Amygdala (tissue), 56 donors: ENCODE results near the gene CA10.

Source experiments
- DNase-seq, 56 donors: peaks; one replicate each; lab custom pipeline; 2025; lab: John Stamatoyannopoulos, UW

Gene CA10

DNA sequence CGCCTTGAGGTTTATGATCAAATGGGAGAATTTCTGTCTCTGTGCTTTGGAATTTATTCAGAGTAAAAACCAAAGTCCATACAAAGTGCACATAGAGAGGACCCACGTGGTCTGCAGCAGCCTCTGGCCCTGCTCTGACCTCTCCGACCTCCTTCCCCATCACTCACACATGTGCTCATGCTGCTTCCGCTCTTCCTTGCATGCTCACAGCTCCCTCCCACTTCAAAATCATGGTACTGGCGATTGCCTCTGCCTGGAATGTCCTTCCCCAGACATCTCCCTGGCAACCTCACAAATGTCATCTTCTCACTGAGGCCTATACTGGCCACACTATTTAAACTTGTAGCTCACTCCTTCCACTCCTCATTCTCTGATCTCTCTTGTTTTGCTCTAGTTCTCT lies 418.0 kb downstream of the CA10 start:
- no peak for DNase-seq

DNA sequence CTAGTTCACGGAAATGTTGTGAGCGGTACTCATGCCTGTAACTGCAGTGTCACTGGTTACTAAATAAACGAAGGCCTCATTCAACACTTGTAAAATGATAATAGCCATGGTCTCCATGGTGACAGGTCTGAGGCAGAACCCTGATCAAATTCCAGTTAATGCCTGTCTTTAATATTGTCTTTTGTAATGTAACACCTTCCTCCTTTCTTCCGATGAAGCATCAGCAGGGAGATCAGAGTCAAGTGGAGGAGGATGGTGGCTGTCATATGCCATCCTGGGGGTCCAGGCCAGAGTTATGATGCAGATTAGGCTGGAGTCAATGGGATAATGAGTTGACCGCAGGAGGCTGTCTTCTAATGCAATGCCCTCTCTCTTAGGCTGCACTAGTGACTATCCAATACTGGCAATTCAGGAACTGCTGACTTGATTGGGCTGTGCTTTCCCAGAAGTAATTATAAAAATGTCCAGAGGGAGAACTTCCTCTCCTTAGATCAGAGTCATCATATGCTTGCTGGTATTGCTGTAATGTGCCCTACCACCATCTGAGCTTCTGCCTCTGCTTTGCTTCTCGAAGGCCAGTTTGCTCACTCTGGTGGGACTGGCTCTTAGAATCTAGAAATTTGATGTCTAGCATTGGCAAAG lies 419.1 kb downstream of the CA10 start:
- no peak for DNase-seq

DNA sequence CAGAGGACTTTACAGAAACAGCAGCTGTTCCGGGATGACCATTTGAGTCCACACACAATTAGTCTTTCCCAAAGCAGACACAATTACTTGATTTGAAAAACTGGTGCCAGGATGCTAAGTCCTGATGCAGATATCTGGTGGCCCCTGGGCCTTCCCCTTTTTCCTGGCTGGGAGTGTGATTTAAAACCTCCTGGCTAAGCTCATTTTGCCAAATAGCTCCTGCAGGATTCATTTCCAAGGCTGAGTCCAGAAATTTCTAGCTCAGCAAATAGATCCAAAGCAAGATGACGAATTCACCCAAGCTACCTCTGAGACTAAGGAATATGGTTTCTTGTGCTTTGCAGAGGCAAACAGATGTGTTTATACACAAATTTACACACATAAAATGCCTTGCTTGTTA lies 422.2 kb downstream of the CA10 start:
- no peak for DNase-seq

DNA sequence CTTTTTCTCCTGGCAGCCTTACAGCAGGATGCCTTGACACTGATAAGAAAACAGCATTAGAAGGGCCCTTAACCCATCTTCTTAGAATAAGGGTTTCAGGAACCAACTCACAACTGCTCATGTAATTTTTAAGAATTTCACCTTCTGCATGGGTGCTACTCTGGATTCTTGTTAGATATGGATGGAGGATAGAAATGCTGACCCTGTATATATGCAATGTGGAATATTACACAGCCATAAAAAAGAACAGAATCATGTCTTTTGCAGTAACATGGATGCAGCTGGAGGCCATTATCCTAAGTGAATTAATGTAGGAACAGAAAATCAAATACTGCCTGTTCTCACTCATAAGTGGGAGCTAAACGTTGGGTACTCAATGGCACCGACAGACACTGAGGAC lies 423.5 kb downstream of the CA10 start:
- no peak for DNase-seq

DNA sequence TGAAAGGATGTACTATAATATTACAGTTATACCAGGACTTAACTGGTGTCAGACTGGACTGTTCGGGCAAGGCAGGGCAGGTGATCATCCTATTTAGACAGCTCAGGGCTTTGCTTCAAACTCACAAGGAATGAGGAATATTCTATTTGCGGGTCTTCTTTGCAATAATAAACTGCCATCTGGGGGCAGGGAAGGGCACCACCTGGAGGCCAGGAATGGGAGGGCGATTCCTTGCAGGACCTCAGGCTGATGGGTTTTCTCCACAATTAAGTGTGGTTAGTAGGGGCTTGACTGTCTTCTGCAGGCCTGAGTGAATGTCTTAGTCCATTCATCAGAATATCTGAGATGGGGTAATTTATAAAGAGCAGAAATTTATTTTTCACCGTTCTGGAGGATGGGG lies 424.1 kb downstream of the CA10 start:
- DNase-seq: no peak

DNA sequence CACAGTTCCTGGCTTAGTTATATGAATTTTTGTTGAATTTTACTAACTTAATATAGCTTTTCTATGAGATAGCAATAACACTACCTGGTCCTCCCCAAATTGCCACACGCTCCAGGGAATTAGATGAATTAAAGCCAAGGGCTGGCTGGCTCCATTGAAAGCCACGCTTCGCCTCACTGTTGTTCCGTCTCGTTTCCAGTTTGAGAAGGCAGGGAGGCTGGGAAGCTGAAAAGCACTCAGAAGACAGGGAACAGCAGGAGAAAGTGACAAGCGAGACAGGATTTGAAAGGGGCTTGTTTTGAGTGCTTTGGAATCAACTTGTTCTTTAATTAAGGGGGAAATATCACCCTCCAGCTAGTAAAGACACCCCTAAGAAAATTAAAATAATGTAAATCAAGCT lies 425.3 kb downstream of the CA10 start:
- DNase-seq: peak in 1 of 56 donors; percentile 6

DNA sequence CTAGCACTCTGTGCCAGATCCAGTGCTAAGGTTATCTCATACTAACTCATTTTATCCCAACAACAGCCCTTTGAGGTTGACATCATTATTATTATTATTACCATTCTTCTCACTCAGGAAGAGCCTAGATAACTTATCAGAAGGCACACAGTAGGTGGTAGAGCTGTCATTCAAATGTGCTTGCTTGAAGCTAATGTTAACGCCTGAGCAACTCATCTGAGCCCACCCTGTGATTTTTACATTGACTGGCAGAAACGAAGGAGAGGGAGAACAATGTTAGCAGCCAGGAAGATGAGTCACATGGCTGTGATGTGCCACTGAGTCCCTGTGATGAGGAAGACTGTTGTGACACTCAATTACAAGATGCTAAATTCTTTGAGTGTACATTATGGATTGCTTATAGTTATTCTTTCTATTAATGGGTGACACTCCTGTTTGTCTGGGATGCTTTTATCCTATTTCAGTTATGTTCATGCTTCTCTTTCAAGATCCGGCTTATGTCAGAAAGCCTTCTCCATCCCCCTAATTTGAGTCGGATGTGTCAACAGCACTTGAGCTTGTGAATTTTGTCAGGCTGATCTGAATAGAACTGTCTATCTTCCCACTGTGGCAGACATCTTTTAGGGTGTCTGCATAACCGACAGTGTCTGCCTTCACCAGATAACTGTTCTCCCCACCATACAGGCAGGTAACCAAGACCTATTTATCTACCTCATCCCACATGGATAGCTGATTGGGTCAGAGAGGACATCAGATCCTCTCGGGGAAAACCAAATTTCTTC lies 426.4 kb downstream of the CA10 start:
- DNase-seq: no peak

DNA sequence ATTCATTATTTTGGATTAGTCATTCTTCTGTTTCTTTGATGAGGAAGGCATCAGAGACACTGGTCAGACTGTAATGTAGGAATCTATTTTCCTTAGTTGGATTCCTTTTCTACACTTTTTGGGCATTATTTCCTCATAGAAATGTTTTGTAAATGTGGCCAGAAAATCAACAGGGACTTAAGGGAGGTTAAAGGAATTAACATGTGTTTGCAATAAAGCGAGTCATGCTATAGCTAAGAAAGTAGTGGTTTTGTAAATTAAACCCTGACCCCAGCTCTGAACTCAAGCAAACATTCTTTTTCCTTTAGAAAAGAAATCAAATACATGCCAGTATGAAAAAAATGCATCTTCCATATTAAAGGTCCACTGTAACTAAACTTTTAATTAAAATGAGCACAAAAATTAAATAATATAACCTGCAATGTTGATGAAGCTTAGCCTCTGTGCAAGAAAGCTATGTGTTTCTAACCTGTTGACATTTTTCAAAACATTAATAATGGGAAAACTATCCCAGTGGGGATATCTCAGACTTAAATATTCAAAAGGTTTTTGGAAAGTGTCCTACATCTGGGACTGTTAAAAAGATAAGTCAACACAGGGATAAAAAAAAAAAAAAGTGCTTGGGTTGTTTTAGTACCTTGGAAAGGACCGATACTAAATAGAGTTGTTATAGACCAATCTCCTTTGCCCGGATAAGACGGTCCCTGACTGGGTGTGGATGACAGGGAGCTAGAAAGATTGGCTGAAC lies 428.0 kb downstream of the CA10 start:
- DNase-seq: no peak

DNA sequence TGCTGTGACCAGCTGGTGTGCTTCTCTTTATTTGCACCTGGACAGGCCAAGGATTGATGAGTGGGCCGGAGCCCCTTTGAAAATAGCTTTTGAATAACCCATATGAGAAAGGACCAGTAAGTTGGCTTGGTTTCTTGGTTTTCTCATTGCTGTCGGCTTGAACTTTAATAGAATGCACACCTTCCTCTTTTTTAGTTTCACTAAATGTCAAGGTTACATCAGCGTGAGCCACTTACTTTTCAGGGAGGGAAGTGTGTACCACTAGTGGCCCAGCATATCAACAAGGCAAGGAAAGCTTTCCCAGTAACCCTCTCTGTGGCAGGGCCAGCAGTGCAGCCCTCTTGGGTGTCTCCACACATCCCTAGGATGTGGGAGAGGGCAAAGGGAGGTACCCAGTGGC lies 433.3 kb downstream of the CA10 start:
- no peak for DNase-seq

DNA sequence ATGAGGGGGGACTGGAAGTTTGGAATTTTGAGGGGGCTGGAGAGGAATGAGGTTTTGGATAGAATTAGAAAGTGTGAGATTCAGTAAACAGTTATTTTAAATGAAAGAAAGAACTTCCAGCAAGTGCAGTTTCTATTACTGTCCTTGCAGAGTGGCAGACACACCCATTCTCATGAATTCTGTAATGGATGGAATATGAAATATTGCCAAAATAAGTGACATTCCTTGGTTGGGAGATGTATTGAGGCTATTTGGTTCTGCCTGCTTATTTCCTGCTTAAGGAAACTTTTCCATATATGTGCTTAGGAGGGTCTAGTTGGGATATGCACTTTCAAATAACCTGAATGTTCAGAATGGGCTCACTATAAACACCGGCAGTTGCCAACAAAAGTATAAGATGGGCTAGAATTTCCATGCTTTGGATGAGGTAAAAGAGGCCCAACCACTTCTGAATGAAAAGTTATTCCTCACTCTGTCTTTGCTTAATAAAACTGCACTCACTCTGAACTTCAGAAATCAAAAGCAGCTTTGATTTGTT lies 434.4 kb downstream of the CA10 start:
- DNase-seq: no peak

DNA sequence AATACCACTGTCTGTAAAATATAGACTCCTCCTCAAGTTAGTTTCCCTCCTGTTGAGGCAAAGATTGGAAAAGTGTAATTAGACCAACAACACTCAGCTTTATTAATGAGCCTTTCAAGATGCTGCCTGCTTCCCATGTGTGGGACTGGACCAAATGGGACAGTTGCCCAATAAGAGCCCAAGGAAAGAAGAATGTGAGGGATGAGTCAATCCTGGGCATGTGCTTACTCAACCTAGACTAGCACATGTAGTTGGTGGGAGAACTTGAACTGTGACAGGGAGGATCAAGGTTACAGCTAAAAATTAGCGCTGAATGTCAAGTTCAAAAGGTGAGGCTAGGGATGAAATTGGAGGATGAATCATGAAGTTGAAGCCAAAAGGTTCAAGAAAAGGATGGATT lies 435.5 kb downstream of the CA10 start:
- DNase-seq: no peak

DNA sequence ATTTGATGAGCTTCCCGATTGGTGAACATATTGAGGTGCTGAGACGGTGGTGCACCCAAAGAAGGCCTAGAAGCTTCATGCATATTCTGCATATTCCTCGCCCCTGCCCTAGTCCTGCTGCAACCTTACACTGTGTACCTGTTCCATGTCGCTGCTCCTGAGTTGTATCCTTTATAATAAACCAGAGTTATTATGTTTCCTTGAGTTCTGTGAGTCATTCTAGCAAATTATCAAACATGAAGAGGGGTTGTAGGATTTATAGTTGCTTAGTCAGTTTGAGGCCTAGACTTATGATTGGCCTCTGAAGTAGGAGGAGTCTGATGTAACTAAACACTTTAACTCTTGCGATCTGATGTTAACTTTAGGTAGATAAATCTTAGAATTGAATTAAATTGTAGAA lies 436.8 kb downstream of the CA10 start:
- DNase-seq: no peak

DNA sequence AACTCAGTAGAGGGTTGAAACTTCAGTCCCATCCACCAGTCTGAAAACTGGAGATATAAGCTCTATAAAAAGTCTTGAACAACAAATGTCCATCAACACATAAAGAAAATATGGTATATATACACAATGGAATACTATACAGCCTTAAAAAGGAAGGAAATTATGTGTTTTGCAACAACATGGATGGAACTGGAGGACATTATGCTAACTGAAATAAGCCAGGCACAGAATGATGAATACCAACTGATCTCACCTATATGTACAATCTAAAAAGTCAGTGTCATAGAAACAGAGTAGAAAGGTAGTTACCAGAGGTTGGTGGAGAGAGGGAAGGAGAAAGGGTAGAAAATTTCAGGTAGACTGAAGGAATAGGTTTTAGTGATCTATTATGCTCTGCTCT lies 438.1 kb downstream of the CA10 start:
- DNase-seq: no peak

DNA sequence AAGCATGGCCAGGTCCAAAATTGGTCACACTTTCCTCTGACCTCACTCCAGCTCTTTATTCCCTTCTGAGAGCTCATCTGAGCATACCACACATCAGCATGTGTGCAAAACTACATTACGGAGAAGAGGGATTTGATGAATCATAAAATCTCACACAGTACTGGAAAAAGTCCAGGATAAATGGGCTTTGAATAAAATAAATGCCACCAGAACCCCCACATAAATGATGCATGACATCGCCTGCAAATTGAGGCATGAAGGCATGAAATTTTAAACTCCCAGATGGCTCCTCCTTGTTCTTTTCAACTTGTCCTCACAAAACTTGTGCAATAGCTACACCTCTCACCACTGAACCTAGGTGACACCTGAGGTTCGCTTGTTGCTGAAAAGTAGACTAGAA lies 439.5 kb downstream of the CA10 start:
- no peak for DNase-seq

DNA sequence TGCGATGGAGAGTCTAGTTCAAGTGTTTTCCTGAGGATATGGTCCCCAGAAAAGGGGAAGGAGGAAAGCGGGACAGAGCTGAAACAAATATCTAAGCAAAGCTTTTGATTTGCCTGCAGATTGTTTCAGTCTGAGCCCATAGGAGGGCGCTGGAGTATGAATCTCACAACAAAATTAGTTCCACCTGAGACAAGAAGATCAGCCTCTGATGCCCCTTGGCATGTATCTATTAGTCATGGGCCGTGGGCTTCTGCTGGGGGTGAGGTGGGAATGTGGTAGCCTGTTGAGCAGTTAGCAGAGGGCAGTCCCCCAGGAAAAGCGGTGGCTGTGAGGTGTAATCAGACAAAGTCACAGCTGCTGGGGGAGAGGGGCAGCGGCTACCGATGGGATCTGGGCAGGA lies 446.9 kb downstream of the CA10 start:
- DNase-seq: no peak

DNA sequence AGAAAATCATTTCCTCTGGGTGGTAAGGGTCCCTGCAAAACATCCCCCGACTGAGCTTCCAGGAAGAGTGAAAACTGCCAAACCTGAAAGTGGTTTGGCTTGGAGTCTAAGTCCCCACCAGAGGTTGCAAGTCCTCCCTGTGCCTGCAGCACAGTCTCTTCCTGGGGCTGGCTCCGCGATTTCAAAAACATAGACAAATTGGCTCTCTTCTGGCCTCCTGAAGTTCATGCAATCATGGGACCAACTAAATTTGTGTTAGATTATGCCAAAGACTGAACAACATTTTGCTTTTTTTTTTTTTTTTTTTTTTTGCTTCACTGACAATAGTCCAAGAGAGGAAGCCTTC lies 447.9 kb downstream of the CA10 start:
- DNase-seq: no peak

DNA sequence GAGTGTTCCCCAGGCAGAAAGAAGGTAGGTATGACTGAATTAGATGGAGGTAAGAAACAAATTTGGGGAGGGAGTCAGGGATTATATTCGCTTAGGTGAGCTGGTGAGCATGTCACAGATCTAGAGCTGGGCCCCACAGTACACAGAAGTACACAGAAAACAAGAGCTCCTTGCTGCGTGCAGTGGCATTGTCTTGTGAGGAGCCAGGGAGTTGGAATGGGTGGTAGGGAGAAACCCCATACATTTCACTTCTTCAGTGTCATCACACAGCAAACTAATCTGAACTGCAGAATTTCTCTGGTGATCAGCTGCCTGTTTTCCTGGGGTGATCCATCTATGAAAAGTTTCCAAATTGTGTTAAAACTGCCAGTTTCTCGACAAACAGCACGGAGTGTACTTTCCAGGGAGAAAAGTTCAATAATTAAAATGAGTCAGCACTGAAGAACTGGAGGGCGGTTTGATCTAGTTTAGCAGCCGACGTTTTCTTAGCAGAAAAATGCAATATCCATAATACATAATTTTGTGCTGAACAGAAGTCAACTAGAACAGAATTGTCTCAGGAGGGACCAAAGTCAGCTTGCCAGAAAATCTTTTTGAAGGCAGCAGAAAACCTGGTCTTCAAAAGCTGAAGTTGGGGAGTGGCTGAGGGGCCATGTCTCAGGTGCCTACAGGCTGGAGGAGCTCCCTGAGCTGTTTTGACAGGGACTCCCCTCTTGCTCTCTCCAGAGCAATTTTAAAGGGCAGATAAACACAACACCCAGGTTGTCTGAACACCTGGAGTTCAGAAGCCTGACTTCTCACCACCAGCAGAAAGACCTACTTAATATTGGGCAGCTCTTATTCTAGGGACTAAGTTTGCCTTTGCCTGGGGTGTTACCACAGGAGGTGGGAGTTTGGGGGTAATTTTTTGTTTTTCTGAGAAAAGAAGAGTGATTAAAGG lies 448.6 kb downstream of the CA10 start:
- peak in 4 of 56 donors; percentile 2 to 45 (median 27) for DNase-seq

DNA sequence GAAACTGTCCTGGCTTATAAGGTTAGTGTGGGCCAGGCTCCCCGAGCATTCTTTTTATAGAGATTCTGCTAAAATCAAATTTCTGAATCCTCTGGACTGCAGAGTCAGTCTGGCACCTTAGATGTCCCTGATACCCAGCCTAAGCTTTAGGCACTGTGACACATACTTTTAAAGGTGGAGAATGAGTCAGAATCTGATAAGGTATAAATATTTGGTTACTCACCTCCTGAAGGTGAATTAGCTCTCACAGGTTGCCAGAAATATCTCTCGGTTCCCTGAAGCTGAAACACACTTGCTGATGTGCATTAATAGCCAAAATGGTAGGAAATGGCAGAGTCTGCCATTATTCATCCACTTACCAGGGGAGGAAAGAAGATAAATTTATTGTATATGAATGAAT lies 451.3 kb downstream of the CA10 start:
- DNase-seq: no peak

DNA sequence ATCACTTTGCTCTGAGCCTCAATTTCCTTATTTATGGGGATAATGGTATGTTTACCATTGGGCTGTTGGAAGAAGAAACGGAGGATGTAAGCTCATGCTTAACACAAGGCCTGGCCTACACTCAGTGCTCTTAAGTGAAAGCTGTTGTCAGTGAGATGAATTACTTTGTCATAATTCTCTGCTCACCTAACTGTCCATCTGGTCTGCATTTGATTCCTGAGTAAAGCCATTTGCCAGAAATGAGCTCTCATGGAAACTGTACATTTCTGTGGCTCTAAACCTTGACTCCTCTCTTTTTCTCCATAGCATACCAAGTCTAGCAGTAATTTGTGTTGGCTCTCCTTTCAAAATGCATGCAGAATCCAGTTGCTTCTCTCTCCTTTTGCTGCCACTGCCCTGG lies 452.4 kb downstream of the CA10 start:
- DNase-seq: no peak
